ENCODE measurements around the gene SLC35F4. TPM values are rescaled to one million over a fixed set of nuclear protein-coding genes. Genes with fewer than 3 reads are reported as not detected.

Gene SLC35F4
- total and polyA plus RNA-seq, 2 of the 4 experiments (the other 2 are of a cell fraction) = not detected

DNA sequence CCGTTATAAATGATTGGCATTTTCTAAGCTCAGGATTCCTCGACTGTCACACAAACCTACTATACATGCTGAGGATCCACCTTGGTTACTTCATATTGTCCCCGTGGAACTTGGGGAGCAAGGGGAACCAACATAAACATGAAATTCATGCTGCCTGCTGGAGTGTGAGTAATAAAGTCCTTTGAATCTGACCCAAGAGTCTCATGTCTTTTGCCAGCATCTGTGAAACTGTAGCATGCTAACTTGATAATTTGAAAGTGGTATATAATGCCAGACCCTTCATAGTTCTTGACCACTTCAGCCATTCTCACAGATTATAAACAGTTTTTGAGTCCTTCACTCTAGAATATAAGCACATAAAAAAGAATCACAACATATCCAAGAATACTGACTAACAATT is 17.1 kb downstream of the SLC35F4 start:
- H3K4me1 ChIP-seq (ENCODE audit: control insufficient read depth, insufficient read depth, low read length) = no peaks in the 10 kb centered on the region
- H4K20me1 ChIP-seq (ENCODE audit: insufficient read depth, low read length) = no peaks in the 10 kb centered on the region
- H3K36me3 ChIP-seq (ENCODE audit: control insufficient read depth, insufficient read depth, low read length) = no peaks in the 10 kb centered on the region
- no peak overlapping the region for H3K14ac ChIP-seq (replicated peaks; ENCODE audit: low read depth, low read length)
- H3K4ac ChIP-seq (ENCODE audit: low read depth, low read length) = no peak overlapping the region
- H3K79me1 ChIP-seq (ENCODE audit: low read depth in 1 of 2, low read length in 2 of 2) = no peaks in the 10 kb centered on the region
- WGBS, 2 experiments (ENCODE audit: extremely low coverage in 2 of 2, insufficient read length in 1 of 2) = no CpG with 5 or more reads among the region's 3 CpGs
- no peak overlapping the region for H2BK20ac ChIP-seq (ENCODE audit: low read depth, low read length)
- H2AK5ac ChIP-seq (ENCODE audit: low read depth, low read length) = no peak overlapping the region
- intact Hi-C loops (cut with micrococcal nuclease) (no loop called here), in situ Hi-C loops (cut with MboI; ENCODE audit: low sequenced_read_pairs) (no loop called here), dilution Hi-C loops (cut with HindIII; ENCODE audit: low sequenced_read_pairs, unreplicated experiment) (no loop called here)
- H3K9me1 ChIP-seq (ENCODE audit: insufficient read depth, low read length) = no peaks in the 10 kb centered on the region
- no peak overlapping the region for H4K91ac ChIP-seq (ENCODE audit: insufficient read depth, low read depth, low read length)
- H3K4me3 ChIP-seq (ENCODE audit: insufficient read depth, low read depth, low read length) = no peak overlapping the region
- DNase-seq (no peak), ATAC-seq (ENCODE audit: low read depth) (no peak)
- H3K9ac ChIP-seq (ENCODE audit: low read depth, low read length) = no peak overlapping the region
- no peak overlapping the region for H2BK15ac ChIP-seq (ENCODE audit: low read depth, low read length)
- H3K27me3 ChIP-seq (ENCODE audit: control insufficient read depth, insufficient read depth, low read length) = no peaks in the 10 kb centered on the region
- H3K23ac ChIP-seq (ENCODE audit: low read depth, low read length) = no peak overlapping the region
- TF ChIP-seq RFX5 (IDR thresholded peaks at IDR 0.05; ENCODE audit: low read depth, low read length) (no peak), RCOR1 (IDR thresholded peaks at IDR 0.05; ENCODE audit: insufficient replicate concordance, low read length) (no peak), BHLHE40 (IDR thresholded peaks at IDR 0.05; ENCODE audit: low read depth, low read length) (no peak), FOS (IDR thresholded peaks at IDR 0.05; ENCODE audit: low read depth, low read length) (no peak), SMC3 (IDR thresholded peaks at IDR 0.05; ENCODE audit: low read depth, low read length) (no peak), RAD21 (IDR thresholded peaks at IDR 0.05; ENCODE audit: low read length) (no peak), POLR2A (IDR thresholded peaks at IDR 0.05; ENCODE audit: low read depth, low read length) (no peak), MXI1 (IDR thresholded peaks at IDR 0.05; ENCODE audit: borderline replicate concordance, low read depth, low read length) (no peak), CHD1 (IDR thresholded peaks at IDR 0.05; ENCODE audit: low read depth, low read length) (no peak), NFE2L2 (IDR thresholded peaks at IDR 0.05; ENCODE audit: low read depth, low read length) (no peak), CEBPB (IDR thresholded peaks at IDR 0.05; ENCODE audit: low read depth, low read length) (no peak), MAZ (IDR thresholded peaks at IDR 0.05; ENCODE audit: borderline replicate concordance, low read depth, low read length) (no peak), MAFK (IDR thresholded peaks at IDR 0.05; ENCODE audit: low read depth, low read length) (no peak)
- TF ChIP-seq, protein P1, sequence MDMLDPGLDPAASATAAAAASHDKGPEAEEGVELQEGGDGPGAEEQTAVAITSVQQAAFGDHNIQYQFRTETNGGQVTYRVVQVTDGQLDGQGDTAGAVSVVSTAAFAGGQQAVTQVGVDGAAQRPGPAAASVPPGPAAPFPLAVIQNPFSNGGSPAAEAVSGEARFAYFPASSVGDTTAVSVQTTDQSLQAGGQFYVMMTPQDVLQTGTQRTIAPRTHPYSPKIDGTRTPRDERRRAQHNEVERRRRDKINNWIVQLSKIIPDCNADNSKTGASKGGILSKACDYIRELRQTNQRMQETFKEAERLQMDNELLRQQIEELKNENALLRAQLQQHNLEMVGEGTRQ (IDR thresholded peaks at IDR 0.05; ENCODE audit: low read depth, low read length) = no peak
- TF ChIP-seq, protein P2, sequence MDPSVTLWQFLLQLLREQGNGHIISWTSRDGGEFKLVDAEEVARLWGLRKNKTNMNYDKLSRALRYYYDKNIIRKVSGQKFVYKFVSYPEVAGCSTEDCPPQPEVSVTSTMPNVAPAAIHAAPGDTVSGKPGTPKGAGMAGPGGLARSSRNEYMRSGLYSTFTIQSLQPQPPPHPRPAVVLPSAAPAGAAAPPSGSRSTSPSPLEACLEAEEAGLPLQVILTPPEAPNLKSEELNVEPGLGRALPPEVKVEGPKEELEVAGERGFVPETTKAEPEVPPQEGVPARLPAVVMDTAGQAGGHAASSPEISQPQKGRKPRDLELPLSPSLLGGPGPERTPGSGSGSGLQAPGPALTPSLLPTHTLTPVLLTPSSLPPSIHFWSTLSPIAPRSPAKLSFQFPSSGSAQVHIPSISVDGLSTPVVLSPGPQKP (IDR thresholded peaks at IDR 0.05; ENCODE audit: borderline replicate concordance, low read depth, low read length) = no peak
- TF ChIP-seq, protein P3, sequence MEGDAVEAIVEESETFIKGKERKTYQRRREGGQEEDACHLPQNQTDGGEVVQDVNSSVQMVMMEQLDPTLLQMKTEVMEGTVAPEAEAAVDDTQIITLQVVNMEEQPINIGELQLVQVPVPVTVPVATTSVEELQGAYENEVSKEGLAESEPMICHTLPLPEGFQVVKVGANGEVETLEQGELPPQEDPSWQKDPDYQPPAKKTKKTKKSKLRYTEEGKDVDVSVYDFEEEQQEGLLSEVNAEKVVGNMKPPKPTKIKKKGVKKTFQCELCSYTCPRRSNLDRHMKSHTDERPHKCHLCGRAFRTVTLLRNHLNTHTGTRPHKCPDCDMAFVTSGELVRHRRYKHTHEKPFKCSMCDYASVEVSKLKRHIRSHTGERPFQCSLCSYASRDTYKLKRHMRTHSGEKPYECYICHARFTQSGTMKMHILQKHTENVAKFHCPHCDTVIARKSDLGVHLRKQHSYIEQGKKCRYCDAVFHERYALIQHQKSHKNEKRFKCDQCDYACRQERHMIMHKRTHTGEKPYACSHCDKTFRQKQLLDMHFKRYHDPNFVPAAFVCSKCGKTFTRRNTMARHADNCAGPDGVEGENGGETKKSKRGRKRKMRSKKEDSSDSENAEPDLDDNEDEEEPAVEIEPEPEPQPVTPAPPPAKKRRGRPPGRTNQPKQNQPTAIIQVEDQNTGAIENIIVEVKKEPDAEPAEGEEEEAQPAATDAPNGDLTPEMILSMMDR (conservative IDR thresholded peaks at IDR 0.05; ENCODE audit: low read depth, low read length) = no peak
- no TSS peak for BruUV-seq (replicated peaks)
- H3K9me3 ChIP-seq (ENCODE audit: control insufficient read depth, insufficient read depth, low read length) = no peaks in the 10 kb centered on the region
- H4K8ac ChIP-seq (ENCODE audit: low read depth in 2 of 2, low read length in 2 of 2) = no peak overlapping the region
- no peak overlapping the region for H3K4me2 ChIP-seq (ENCODE audit: low read depth, low read length)
- no peak overlapping the region for H4K5ac ChIP-seq (ENCODE audit: low read depth, low read length)
- H3K56ac ChIP-seq (ENCODE audit: extremely low read depth, insufficient read depth, low read length) = no peak overlapping the region
- CTCF ChIA-PET = no interaction called here
- no peak overlapping the region for H2BK120ac ChIP-seq (ENCODE audit: low read depth, low read length)
- POLR2A ChIA-PET (ENCODE audit: unreplicated experiment) = no interaction called here
- no peak overlapping the region for H2AFZ ChIP-seq (replicated peaks; ENCODE audit: low read length, poor library complexity)
- H2BK5ac ChIP-seq (ENCODE audit: low read depth, low read length, poor library complexity, severe bottlenecking) = no peak overlapping the region
- no peak overlapping the region for H3K18ac ChIP-seq (ENCODE audit: low read depth, low read length)
- H2AK9ac ChIP-seq (replicated peaks; ENCODE audit: low read depth, low read length, poor library complexity) = no peak overlapping the region
- no peak overlapping the region for H3K27ac ChIP-seq (ENCODE audit: insufficient read depth, low read length)
